Stimulated activated naive B cell treated with anti-CD40 and anti-IgM and Interleukin-4, amounts not matched to agents 10 μg/mL and 1 μg/mL and 100 μg/mL, for 72 hours (primary cell): Measurements from ENCODE around the gene PPIL4.
A peak's percentile ranks its signal among the peaks of the same experiment; 100 is the strongest.
"Not testable (repeated sequence)": the region's sequence is repeated elsewhere in the genome, so short reads cannot be mapped to it uniquely, and the experiment has no call there.

Experiments used
- ATAC-seq, 2 donors: fragments of 150-1000 bp; cut with Tn5 transposase; replicated peaks; 2 replicates each; pipeline ENCODE4 v1.10.0; 2021; ENCODE audit warnings: moderate library complexity in 1 of 2
- DNase-seq: peaks from one replicate; pipeline ENCODE4 v3.0.0; 2021
- H3K27ac Mint-ChIP-seq: one replicate; pipeline ENCODE4 v1.8.0; 2022; ENCODE audit warnings: mild to moderate bottlenecking, mixed read lengths
- H3K27me3 Mint-ChIP-seq, 2 donors: one replicate each; pipeline ENCODE4 v1.8.0; 2022; ENCODE audit warnings: mixed read lengths in 2 of 2
- H3K36me3 Mint-ChIP-seq, 2 donors: one replicate each; pipeline ENCODE4 v1.8.0; 2022; ENCODE audit warnings: mixed read lengths in 2 of 2, mild to moderate bottlenecking in 1 of 2
- H3K4me1 Mint-ChIP-seq, 2 donors: one replicate each; pipeline ENCODE4 v1.8.0; 2022; ENCODE audit warnings: mixed read lengths in 2 of 2, mild to moderate bottlenecking in 1 of 2
- H3K4me3 Mint-ChIP-seq, 2 donors: one replicate each; pipeline ENCODE4 v1.8.0; 2022; ENCODE audit warnings: mild to moderate bottlenecking in 2 of 2, mixed read lengths in 2 of 2, moderate library complexity in 1 of 2
- H3K9me3 Mint-ChIP-seq, 2 donors: one replicate each; pipeline ENCODE4 v1.8.0; 2022; ENCODE audit warnings: mixed read lengths in 2 of 2, mild to moderate bottlenecking in 1 of 2

PPIL4 gene

GRCh38 chr6:149470948-149471347 lies 74.9 kb downstream of the PPIL4 start:
- no peak for DNase-seq
- H3K27ac Mint-ChIP-seq, result peak overlapping the region; percentile 75
- peaks cover 73 to 94% of the 10 kb centered on the region in 2 donors for H3K4me1 Mint-ChIP-seq
- H3K4me3 Mint-ChIP-seq, result no peak overlapping the region
- H3K9me3 Mint-ChIP-seq, result peaks cover 0 to 2% of the 10 kb centered on the region in 2 donors
- peaks cover 22 to 31% of the 10 kb centered on the region in 2 donors for H3K36me3 Mint-ChIP-seq
- ATAC-seq, result no peak
- no peaks in the 10 kb centered on the region for H3K27me3 Mint-ChIP-seq

GRCh38 chr6:149468179-149468578 lies 77.7 kb downstream of the PPIL4 start:
- peak overlapping the region; percentile 81 for H3K27ac Mint-ChIP-seq
- H3K4me3 Mint-ChIP-seq, result peak overlapping the region; percentile 70 to 75
- ATAC-seq (peak; percentile 57), DNase-seq (peak; percentile 46)
- H3K9me3 Mint-ChIP-seq, result peaks cover 0 to 2% of the 10 kb centered on the region in 2 donors
- H3K36me3 Mint-ChIP-seq, result peaks cover 36 to 46% of the 10 kb centered on the region in 2 donors
- H3K4me1 Mint-ChIP-seq, result peaks cover 74 to 95% of the 10 kb centered on the region in 2 donors
- H3K27me3 Mint-ChIP-seq, result no peaks in the 10 kb centered on the region

DNA sequence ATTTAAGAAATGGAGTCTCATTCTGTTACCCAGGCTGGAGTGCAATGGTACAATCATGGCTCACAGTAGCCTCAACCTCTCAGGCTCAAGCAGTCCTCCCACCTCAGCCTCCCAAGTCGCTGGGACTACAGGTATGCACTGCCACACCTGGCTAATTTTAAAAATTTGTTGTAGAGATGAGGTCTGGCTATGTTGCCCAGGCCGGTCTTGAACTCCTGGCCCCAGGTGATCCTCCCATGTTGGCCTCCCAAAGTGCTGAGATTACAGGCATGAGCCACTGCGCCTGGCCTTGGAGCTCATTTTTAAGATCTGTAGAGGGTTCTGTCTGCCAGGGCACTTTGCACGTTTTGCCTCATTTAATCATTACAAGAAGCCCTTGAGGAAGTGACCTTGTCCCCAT lies 78.6 kb downstream of the PPIL4 start:
- Mint-ChIP-seq H3K27ac (peak overlapping the region; percentile 60), H3K4me3 (peak overlapping the region in 1 of 2 donors; percentile 70), H3K4me1 (peaks cover 77 to 95% of the 10 kb centered on the region in 2 donors), H3K9me3 (peaks cover 0 to 2% of the 10 kb centered on the region in 2 donors), H3K27me3 (no peaks in the 10 kb centered on the region), H3K36me3 (peaks cover 45 to 51% of the 10 kb centered on the region in 2 donors)
- no peak for DNase-seq
- ATAC-seq, result no peak

DNA sequence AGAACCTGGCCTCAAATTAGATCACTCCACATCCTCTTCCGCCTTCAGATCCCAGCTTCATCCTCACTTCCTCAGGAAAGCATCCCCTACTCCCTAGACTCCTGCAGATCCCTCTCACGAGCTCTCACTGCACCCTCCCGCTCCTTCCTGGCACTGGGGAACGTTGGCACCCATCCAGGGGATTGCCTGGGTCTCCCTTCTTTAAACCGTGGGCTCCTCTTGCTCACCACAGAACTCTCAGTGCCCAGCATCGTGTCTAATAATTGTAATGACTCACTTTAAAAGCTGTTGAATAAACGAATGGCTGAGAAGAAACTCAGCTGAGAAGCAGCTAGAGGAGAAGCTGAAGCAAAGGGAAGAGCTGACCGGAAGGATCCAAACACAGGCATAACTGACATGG lies 81.4 kb downstream of the PPIL4 start:
- Mint-ChIP-seq H3K4me3 (peak overlapping the region; percentile 33 to 64), H3K27me3 (no peaks in the 10 kb centered on the region), H3K4me1 (peaks cover 58 to 87% of the 10 kb centered on the region in 2 donors), H3K9me3 (no peaks in the 10 kb centered on the region), H3K36me3 (peaks cover 43 to 50% of the 10 kb centered on the region in 2 donors), H3K27ac (peak overlapping the region; percentile 87)
- no peak for ATAC-seq
- DNase-seq, result no peak

DNA sequence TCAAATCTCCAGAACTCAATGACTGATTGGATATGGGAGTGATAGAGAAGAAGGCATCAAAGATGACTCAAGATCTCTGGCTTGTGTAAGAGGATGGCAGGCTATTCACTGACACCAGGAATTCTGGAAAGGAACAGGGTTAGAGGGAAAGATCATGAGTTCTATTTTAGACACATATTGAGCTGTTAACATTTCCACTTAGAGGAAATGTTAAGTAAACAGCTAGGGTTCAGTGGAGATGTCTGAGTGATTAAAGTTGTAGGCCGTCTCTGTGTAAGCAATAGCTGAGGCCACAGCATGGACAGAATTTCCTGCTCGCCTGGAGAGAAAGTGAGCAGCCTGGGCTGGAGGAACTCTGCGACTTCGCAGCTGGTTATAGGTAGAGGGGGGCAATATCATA lies 82.1 kb downstream of the PPIL4 start:
- no peaks in the 10 kb centered on the region for H3K9me3 Mint-ChIP-seq
- peak overlapping the region; percentile 51 for H3K27ac Mint-ChIP-seq
- ATAC-seq (no peak), DNase-seq (no peak)
- H3K4me1 Mint-ChIP-seq, result peaks cover 59 to 87% of the 10 kb centered on the region in 2 donors
- H3K27me3 Mint-ChIP-seq, result no peaks in the 10 kb centered on the region
- H3K36me3 Mint-ChIP-seq, result peaks cover 43 to 52% of the 10 kb centered on the region in 2 donors
- no peak overlapping the region for H3K4me3 Mint-ChIP-seq

- not testable (repeated sequence) for DNase-seq, ATAC-seq, H3K4me3 Mint-ChIP-seq, H3K9me3 Mint-ChIP-seq, H3K27me3 Mint-ChIP-seq
- Mint-ChIP-seq H3K36me3 (peaks cover 43 to 60% of the 10 kb centered on the region in 2 donors), H3K4me1 (peaks cover 51 to 80% of the 10 kb centered on the region in 2 donors), H3K27ac (peak overlapping the region; percentile 67)
Observed at GRCh38 chr6:149462712-149463111, 83.1 kb downstream of the PPIL4 start.

GRCh38 chr6:149461670-149462069 lies 84.2 kb downstream of the PPIL4 start:
- ATAC-seq, result no peak
- H3K36me3 Mint-ChIP-seq, result peaks cover 48 to 64% of the 10 kb centered on the region in 2 donors
- H3K4me1 Mint-ChIP-seq, result peaks cover 45 to 70% of the 10 kb centered on the region in 2 donors

DNA sequence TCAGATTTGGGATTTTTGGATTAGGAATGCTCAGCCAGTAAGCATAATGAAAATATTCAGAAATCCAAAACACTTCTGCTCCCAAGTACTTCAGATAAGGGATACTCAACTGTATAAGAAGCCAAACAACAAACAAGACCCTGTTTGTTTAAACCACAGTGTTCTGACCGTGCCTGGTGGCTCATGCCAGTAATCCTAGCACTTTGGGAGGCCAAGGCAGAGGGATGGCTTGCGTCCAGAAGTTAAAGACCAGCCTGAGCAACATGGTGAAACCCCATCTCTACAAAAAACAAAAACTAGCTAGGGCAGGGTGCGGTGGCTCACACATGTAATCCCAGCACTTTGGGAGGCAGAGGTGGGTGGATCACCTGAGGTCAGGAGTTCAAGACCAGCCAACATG lies 85.6 kb downstream of the PPIL4 start:
- DNase-seq, H3K4me3 Mint-ChIP-seq, H3K27me3 Mint-ChIP-seq, ATAC-seq, H3K9me3 Mint-ChIP-seq: not testable (repeated sequence)
- peaks cover 44 to 63% of the 10 kb centered on the region in 2 donors for H3K36me3 Mint-ChIP-seq
- peaks cover 33 to 56% of the 10 kb centered on the region in 2 donors for H3K4me1 Mint-ChIP-seq
- H3K27ac Mint-ChIP-seq, result peak overlapping the region; percentile 83

More at GRCh38 chr6:149461670-149462069, 84.2 kb downstream of the PPIL4 start:
- DNase-seq, result no peak
- Mint-ChIP-seq H3K27ac (no peak overlapping the region), H3K4me3 (no peak overlapping the region), H3K27me3 (no peaks in the 10 kb centered on the region), H3K9me3 (no peaks in the 10 kb centered on the region)

DNA sequence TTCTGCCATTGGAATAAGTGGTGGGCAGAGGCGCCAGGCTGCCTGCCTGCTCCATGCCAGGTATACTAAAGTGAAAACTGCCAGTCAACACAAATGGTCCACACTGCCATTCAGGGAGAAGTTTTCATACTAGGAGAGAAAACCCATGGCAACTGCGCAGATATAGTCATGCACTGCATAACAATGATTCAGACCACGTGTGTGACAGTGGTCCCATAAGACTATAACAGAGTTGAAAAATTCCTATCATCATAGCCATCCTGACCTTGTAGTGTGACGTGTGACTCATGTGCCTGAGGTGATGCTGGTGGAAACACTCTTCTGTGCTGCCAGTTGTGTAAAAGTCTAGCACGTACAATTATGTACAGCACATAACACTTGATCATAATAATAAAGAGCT lies 86.1 kb downstream of the PPIL4 start:
- Mint-ChIP-seq H3K4me3 (no peak overlapping the region), H3K27me3 (no peaks in the 10 kb centered on the region), H3K4me1 (peaks cover 31 to 51% of the 10 kb centered on the region in 2 donors), H3K9me3 (no peaks in the 10 kb centered on the region), H3K27ac (no peak overlapping the region), H3K36me3 (peaks cover 46 to 64% of the 10 kb centered on the region in 2 donors)
- ATAC-seq, result peak in 1 of 2 donors; percentile 26
- no peak for DNase-seq

DNA sequence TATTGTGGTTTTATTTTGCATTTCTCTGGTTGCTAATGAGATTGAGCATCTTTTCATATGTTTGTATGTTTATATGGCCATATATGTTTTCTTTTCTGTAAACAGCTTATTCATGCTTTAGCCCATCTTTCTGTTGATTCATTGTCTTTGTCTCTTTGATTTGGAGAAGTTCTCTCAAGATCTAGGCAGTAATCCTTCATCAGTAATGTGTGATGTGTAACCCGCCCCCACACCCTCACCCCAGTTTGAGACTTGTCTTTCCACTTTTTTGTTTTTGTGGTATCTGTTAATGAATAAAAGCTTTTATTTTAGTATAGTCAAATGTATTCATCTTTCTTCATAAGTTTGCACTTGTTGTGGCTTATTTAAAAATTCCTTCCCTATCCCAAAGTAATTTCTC lies 87.0 kb downstream of the PPIL4 start:
- H3K36me3 Mint-ChIP-seq, result peaks cover 40 to 54% of the 10 kb centered on the region in 2 donors
- no peak overlapping the region for H3K27ac Mint-ChIP-seq
- H3K27me3 Mint-ChIP-seq, result no peaks in the 10 kb centered on the region
- peaks cover 21 to 41% of the 10 kb centered on the region in 2 donors for H3K4me1 Mint-ChIP-seq
- no peak for ATAC-seq
- H3K4me3 Mint-ChIP-seq, result no peak overlapping the region
- no peak for DNase-seq
- H3K9me3 Mint-ChIP-seq, result no peaks in the 10 kb centered on the region

DNA sequence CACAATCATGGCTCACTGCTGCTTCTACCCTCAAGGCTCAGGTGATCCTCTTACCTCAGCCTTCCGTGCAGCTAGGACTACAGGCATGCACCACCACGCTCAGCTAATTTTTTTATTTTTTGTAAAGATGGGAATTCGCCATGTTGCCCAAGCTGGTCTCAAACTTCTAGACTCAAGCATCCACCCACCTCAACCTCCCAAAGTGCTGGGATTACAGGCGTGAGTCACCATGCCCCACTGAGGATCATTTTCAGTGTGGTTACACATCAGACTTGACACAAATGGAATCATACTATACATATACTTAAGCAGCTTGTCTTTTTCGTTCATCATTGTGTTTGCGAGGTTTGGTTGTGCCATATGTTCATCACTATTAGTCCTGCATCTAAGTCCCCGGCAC lies 87.6 kb downstream of the PPIL4 start:
- no peaks in the 10 kb centered on the region for H3K9me3 Mint-ChIP-seq
- DNase-seq, result no peak
- no peak overlapping the region for H3K4me3 Mint-ChIP-seq
- peaks cover 17 to 35% of the 10 kb centered on the region in 2 donors for H3K4me1 Mint-ChIP-seq
- H3K36me3 Mint-ChIP-seq, result peaks cover 35 to 50% of the 10 kb centered on the region in 2 donors
- H3K27me3 Mint-ChIP-seq, result no peaks in the 10 kb centered on the region
- H3K27ac Mint-ChIP-seq, result no peak overlapping the region
- no peak for ATAC-seq

- no peak overlapping the region for H3K27ac Mint-ChIP-seq
- H3K27me3 Mint-ChIP-seq, result no peaks in the 10 kb centered on the region
- no peaks in the 10 kb centered on the region for H3K9me3 Mint-ChIP-seq
- no peak overlapping the region for H3K4me3 Mint-ChIP-seq
- H3K36me3 Mint-ChIP-seq, result peaks cover 28 to 44% of the 10 kb centered on the region in 2 donors
- H3K4me1 Mint-ChIP-seq, result peaks cover 9 to 27% of the 10 kb centered on the region in 2 donors
- no peak for ATAC-seq
- DNase-seq, result no peak
Observed at GRCh38 chr6:149457316-149457884, 88.4 kb downstream of the PPIL4 start.

- no peak overlapping the region for H3K4me3 Mint-ChIP-seq
- ATAC-seq (no peak), DNase-seq (no peak)
- H3K36me3 Mint-ChIP-seq, result peaks cover 24 to 40% of the 10 kb centered on the region in 2 donors
- no peak overlapping the region for H3K27ac Mint-ChIP-seq
- H3K9me3 Mint-ChIP-seq, result no peaks in the 10 kb centered on the region
- H3K27me3 Mint-ChIP-seq, result no peaks in the 10 kb centered on the region
- H3K4me1 Mint-ChIP-seq, result peaks cover 7 to 23% of the 10 kb centered on the region in 2 donors
Observed at GRCh38 chr6:149456311-149457021, 89.4 kb downstream of the PPIL4 start.

DNA sequence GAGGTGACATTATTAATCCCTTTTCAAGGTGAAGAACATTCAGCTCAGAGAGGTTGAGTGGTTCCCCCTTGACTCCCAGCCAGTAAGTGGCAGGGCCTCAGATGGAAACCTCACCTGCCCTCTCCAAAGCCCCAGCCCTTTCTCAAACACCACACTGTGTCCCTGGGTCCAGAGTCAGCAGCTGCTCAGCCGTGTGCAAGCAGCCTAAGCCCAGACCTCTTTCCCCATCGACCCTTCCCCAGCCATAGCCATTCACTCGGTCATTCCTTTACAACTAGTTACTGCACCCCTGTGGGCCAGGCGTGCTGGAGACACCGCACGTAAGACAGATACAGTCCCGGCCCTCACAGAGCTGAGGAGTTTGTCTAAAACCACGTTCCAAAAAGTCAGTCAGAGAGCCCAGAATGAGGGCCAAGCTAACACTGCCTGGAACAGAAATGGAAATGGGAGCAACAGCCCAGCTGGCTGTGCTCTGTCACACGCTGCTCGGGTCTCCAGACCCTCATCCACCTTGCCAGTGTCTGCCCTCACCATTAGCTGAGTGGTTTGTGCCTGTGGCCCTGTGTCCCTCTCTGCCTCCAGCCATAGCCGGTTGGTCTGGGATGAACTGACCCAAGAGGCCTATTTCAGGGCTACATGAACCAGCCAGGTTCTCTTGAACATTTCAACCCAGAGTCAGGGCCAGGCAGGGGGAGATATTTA lies 90.7 kb downstream of the PPIL4 start:
- H3K4me3 Mint-ChIP-seq, result no peak overlapping the region
- H3K27me3 Mint-ChIP-seq, result no peaks in the 10 kb centered on the region
- H3K9me3 Mint-ChIP-seq, result no peaks in the 10 kb centered on the region
- peaks cover 27 to 36% of the 10 kb centered on the region in 2 donors for H3K36me3 Mint-ChIP-seq
- DNase-seq (no peak), ATAC-seq (no peak)
- H3K27ac Mint-ChIP-seq, result no peak overlapping the region
- peaks cover 7 to 21% of the 10 kb centered on the region in 2 donors for H3K4me1 Mint-ChIP-seq
